HG02759 (cell line): ENCODE measurements around the gene MVB12B.

Experiments
- ATAC-seq: cut with Tn5 transposase; IDR thresholded peaks from one replicate; pipeline ENCODE4 v1.9.1; 2021; ENCODE audit warnings: mild to moderate bottlenecking, moderate library complexity; ENCODE audit not compliant: unreplicated experiment

Gene MVB12B

GRCh38 chr9:126380447-126380846 is 53.8 kb downstream of the MVB12B start:
- no peak for ATAC-seq

DNA sequence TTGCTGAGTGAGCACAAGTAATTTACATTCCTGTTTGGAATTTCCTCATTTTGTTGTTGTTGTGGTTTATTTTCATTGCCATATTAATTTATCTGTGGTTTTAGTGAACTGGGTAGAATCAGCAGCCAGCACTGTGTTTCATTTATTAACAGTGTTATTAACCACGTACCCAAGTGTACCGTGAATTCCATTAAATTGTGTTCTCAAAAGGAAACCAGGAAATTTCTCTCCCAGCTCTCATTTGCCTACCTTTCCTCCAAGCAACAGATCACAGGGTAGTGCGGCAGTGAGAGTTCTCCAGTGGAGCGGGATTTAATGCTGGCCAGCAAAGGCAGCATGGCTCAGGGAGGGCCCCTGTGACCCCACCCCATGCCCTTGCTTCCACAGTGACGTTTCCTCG is 54.6 kb downstream of the MVB12B start:
- ATAC-seq = no peak

- ATAC-seq = no peak
These were observed 56.9 kb downstream of the MVB12B start for GRCh38 chr9:126383406-126384046.

DNA sequence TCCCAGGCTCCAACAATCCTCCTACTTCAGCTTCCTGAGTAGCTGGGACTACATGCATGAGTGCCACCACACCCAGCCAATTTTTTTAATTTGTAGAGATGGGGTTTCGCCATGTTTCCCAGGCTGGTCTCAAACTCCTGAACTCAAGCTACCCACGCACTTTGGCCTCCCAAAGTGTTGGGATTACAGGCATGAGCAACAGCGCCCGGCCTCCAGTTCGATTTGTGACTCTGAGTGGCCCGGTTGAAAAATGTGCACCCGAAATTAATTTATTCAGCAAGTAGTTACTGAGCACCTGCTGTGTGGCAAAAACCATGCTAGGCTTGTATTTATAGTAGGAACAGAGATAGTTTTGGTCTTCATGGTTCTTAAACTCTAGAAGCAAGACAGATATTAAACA is 58.3 kb downstream of the MVB12B start:
- no peak for ATAC-seq

GRCh38 chr9:126386088-126386487 is 59.5 kb downstream of the MVB12B start:
- ATAC-seq = no peak

DNA sequence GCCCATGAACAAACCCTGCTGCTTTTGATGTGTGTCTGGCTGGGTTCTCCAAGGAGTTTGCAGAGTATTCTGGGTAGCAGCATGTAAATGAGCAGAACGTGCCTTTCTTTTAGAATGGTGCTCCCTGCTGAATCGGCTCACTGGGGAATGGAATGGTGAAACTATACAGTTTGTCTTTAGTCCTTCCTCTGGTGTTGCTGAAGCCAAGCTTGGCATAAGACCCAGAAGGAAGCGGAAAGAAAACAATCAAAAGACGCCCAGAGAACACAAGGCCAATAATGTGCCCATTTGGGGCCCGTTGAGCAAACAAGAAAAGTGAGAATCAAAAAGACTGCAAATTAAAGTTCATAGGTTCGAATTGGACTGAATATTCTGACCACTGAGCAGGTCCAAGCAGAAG is 60.1 kb downstream of the MVB12B start:
- ATAC-seq = no peak

GRCh38 chr9:126388964-126389708 is 62.5 kb downstream of the MVB12B start:
- no peak for ATAC-seq

DNA sequence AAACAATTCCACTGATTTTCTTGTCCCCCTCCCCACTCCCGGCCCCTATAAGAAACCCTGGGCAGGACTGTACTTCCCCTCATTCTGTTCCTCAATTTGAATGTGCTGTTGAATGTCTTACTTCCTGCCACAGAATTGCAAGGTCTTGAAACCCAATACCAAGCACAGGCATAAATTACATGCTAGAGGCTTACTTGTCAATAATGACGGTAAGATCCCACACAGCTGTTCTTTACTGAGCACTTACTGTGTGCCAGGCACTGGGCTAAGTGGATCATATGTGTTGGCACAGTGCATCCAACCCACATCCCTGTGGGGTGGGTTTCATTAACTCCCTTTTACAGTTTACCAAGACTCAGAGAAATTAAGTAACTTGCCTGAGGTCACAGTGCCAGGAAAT is 63.4 kb downstream of the MVB12B start:
- no peak for ATAC-seq

GRCh38 chr9:126390923-126391322 is 64.3 kb downstream of the MVB12B start:
- ATAC-seq = no peak

DNA sequence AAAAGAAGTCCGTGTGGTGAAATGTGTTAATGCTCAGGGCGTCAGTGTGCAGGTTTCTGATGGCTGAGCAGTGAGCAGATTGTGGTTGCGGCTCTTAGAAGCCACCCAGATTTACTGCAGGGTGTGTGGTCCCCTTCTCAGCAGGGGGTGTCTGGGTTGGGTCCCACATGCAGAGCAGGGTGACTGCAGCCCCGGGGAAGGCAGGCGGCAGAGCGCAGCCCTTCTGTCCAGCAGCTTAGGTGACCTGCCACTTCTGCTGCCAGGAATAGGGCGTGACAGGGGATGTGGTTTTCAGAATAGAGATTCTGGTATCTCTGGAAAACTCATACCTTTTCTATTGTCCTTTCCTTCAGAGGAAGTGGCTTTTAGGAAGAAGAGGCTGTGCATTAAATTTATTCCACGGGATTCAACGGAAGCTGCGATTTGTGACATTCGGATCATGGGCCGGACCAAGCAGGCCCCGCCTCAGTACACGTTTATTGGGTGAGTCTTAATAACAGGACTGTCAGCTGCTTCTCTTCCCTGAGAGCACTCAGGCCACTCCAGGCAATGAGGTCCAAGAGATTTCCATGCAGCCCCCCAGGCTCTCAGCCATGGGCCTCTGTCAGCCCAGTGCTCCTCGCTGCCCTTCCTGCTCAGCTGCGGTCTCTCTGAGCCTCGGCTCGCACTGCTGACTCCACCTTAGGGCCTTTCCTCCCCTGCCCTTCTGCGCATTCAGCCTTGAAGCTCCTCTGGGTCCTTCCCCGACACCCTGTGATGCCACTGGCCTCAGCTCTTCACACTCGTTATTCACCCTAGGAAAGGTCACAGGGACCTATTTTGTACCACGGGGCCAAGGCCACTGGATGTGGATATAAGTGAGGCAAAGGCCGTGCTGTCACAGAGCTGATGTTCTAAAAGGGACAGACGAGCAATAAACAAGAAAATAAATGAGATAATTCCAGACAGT is 65.4 kb downstream of the MVB12B start:
- no peak for ATAC-seq

DNA sequence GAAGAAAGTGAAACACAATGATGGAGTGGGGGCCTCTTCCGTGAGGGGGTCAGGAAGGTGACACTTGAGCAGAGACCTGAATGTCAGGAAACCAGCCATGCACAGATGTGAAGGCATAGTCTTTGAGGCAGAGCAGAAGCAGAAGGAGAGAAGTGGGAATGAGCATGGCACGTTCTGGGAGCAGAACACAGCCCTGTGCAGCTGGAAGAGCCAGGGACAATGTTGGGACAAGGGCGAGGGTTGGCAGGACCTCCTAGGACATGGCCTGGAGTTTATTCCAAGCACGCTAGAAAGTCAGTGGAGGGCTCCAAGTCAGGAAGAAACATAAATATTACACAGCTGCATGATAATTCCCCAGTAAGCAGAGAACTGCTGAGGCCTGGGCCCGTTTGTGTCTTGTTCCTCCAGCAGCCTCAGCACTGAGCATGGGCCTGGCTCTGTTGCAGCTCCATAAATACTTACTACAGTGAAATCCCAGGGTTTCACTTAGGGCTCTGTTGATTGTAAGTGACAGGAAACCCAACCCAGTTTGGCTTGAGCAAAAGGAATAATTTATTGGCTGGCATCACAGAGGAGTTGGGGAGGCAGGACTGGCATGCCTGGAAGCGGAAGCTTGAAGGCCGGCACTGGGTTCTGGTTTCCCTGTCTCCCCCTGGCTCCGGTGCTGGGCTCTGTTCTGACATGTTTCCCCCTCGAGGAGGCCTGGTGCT is 66.2 kb downstream of the MVB12B start:
- no peak for ATAC-seq

DNA sequence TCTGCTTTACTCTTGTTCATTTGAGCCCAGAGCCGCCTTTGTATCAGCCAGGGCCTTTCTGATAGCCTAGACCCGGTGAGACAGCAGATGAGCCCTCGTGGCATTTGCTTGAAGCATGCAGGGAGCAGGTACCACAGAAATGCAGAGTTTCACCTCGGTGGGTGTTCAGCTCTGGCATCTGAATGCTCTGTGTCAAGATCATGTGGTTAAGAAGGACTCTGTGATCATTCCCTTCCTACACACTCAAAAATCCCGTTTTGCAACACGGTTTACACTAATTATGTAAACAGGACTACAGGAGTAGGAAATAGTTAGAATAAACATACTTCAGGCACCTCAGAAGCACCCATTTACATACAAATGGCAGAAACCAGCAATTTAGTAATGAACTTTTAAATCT is 67.2 kb downstream of the MVB12B start:
- no peak for ATAC-seq

GRCh38 chr9:126394802-126395201 is 68.2 kb downstream of the MVB12B start:
- ATAC-seq = no peak

DNA sequence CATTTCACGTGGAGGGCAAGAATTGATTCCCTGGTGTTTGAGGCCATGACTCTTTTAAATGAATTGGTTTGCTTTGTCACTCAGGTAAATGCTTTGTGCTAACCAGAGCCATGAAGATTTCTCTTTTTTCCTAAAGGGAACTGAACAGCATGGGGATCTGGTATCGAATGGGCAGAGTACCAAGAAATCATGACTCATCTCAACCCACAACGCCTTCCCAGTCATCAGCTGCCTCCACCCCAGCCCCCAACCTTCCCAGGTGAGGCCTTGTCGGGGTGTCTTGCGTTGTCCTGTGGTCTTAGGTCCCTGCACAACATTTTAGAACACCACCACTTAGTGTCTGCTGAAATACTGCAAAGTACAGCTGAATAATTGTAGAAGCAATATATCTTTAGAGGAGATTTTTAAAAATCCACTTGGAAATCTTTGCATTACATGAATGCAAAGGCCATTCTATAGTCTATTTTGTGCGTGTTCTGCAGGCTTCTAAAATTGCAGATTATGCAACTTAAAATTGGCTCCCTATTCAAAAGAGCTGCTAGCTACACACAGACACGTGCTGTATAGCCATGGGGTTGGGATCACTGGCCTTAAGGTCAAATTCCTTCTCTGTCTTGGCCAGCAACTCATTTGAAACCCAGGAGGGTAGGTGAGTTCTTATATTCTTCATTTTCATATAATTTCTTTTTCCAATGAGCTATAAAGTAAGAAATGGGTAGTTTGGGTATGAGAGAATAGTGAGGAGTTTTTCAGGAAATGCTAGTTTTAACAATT is 69.0 kb downstream of the MVB12B start:
- no peak for ATAC-seq

- ATAC-seq = peak; percentile 90
These were observed 70.4 kb downstream of the MVB12B start for GRCh38 chr9:126397056-126397455.

GRCh38 chr9:126398403-126399058 is 71.9 kb downstream of the MVB12B start:
- peak; percentile 35 for ATAC-seq

- no peak for ATAC-seq
These were observed 72.6 kb downstream of the MVB12B start for GRCh38 chr9:126399251-126399650.

GRCh38 chr9:126399789-126400188 is 73.2 kb downstream of the MVB12B start:
- no peak for ATAC-seq

DNA sequence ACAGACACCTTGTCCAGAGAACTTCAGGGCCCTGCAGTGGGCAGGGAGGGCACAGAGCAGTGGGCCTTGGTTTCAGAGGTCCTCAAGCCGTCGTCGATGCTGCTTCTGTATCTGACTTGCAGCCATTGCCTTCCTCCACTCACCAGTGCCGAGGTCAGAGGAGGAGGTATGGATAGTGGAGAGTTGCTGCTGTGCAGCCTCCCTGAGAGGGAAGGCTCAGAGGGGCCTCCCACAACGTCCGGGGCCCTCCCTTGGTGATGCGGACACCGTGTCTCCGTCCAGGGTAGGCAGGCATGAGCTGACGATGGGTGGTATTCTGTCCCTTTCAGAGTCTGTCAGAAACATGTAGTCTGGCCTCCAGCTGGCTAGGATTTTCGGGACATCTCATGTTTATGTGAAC is 73.9 kb downstream of the MVB12B start:
- no peak for ATAC-seq

DNA sequence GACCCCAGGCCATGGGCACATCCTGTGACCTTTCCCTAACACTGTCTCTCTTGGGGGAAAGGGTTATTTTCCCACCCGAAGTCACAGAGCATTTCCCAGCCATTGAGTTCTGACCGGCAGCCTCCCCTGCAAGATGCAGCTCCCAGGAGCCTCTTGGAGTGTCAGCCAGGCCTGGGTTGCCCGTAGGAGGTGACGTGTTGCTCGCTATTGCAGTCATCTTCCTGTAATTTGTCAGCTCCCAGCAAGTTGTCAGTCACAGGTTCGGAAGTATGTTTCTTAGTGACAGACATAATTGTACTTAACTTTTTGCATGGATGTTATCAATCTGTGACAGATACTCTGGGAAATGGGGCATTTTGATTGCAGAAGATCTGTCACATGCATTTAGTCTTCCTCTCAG is 74.5 kb downstream of the MVB12B start:
- no peak for ATAC-seq
